ENCODE measurements around the gene SLC4A1. TPM values are rescaled to one million over a fixed set of nuclear protein-coding genes. Genes with fewer than 3 reads are reported as not detected.

Gene SLC4A1
- total RNA-seq, 2 experiments from 2014 or later: not detected

DNA sequence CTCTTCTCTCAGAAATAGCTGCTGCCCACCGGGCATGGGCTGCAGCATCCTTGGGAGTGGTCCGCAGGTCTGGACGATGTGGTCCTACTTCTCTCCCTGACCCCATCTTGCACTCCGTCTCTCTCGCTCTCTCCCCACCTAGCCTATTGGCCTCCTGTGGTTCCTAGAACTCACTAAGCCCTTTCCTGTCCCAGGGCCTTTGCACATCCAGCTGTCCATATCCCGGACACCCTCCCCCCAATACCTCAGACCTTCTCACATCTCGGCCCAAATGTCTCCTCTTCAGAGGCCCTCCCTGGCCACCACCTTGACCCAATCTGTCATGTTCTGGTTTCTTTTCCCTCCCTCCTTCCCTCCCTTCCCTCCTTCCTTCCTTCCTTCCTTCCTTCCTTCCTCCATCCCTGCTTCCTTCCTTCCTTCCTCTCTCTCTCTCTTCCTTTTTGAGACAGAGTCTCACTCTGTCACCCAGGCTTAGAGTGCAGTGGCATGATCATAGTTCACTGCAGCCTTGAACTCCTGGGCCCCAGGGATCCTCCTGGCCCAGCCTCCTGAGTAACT is 4.5 kb downstream of the SLC4A1 start:
- no peak overlapping the region for H3K4me3 Mint-ChIP-seq
- no peak for DNase-seq
- no peaks in the 10 kb centered on the region for H3K27me3 Mint-ChIP-seq (ENCODE audit: low read depth)
- H3K9me3 Mint-ChIP-seq: no peaks in the 10 kb centered on the region
- no peak overlapping the region for H3K27ac Mint-ChIP-seq
- intact Hi-C loops (cut with micrococcal nuclease): no loop called here
- CTCF ChIA-PET: no interaction called here
- H3K36me3 Mint-ChIP-seq (ENCODE audit: low read depth): no peaks in the 10 kb centered on the region
- no peaks in the 10 kb centered on the region for H3K4me1 Mint-ChIP-seq (ENCODE audit: low read depth)

GRCh38 chr17:44262654-44263225 is 5.2 kb downstream of the SLC4A1 start:
- Mint-ChIP-seq H3K9me3 (no peaks in the 10 kb centered on the region), H3K27ac (no peak overlapping the region), H3K4me1 (ENCODE audit: low read depth) (no peaks in the 10 kb centered on the region), H3K4me3 (no peak overlapping the region), H3K27me3 (ENCODE audit: low read depth) (no peaks in the 10 kb centered on the region), H3K36me3 (ENCODE audit: low read depth) (no peaks in the 10 kb centered on the region)
- CTCF ChIA-PET: no interaction called here
- intact Hi-C loops (cut with micrococcal nuclease): no loop called here
- DNase-seq: no peak

DNA sequence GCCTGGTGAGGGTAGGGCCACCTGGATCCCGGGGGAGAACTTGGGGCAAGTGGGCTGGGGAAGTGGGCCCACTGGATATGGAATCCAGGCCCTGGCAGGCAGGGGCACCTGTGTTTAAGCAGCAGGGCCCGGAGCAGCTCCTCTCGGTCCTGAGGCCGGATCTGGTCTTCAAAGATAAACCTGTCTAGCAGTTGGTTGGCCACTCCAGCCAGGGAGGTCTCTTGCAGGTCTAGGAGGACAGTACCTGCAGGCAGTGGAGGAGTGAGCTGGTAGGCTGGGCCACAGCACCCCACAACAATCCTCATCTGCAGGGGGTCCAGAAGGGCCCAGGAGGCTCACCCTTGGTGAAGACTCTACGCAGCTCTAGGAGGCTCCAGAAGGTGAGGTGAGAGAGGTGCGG is 7.6 kb downstream of the SLC4A1 start:
- Mint-ChIP-seq H3K9me3 (no peaks in the 10 kb centered on the region), H3K4me1 (ENCODE audit: low read depth) (no peaks in the 10 kb centered on the region), H3K27me3 (ENCODE audit: low read depth) (no peaks in the 10 kb centered on the region), H3K4me3 (no peak overlapping the region), H3K36me3 (ENCODE audit: low read depth) (no peaks in the 10 kb centered on the region), H3K27ac (no peak overlapping the region)
- intact Hi-C loops (cut with micrococcal nuclease): no loop called here
- CTCF ChIA-PET: no interaction called here
- no peak for DNase-seq

GRCh38 chr17:44258811-44259351 is 9.1 kb downstream of the SLC4A1 start:
- no peak overlapping the region for H3K27ac Mint-ChIP-seq

DNA sequence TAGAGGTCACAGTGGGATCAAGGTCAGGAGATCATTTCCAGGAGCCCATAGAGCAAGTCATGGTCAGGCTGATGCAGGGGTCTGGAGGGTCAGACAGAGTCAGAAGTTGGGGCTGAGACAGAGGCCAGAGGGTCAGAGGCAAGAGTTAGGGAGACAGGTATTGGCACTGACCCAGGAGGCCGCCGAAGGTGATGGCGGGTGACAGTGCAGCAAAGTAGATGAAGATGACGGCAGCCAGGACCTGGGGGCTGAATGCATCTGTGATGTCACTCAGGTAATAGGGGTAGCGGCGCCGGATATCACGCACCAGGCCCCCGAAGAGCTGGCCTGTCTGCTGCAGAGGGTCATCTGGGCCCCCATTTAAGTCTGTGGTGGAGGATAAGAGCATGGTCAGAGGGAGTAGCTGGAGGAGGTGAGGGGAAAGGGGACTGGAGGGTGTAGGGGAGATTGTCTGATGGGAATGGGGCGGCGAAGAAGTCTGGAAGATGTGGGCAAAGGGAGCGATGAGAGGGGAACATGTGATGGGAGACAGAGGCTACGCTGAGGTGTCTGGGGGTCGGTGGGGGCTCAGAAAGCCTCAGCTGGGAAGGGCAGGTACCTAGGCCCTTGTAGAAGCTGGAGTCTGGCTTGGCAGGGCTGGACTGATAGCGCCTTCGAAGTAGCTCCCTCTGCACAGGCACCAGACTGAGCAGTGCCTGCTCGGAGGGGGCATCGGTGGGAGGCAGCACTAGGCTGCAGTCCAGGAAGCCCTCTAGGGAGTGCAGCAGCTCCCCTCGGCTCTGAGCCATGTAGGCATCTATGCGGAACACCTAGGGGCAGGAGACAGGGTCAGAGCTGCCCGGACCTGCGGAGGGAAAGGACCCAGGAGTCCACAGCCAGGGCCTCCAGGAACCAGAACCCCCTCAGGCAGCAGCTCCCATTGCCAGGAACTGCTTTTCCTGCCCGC is 9.8 kb downstream of the SLC4A1 start:
- Mint-ChIP-seq H3K9me3 (no peaks in the 10 kb centered on the region), H3K36me3 (ENCODE audit: low read depth) (no peaks in the 10 kb centered on the region), H3K4me1 (ENCODE audit: low read depth) (no peaks in the 10 kb centered on the region), H3K4me3 (no peak overlapping the region), H3K27ac (no peak overlapping the region), H3K27me3 (ENCODE audit: low read depth) (no peaks in the 10 kb centered on the region)
- no peak for DNase-seq
- CTCF ChIA-PET: interaction anchor here (0.5 to 0.9 kb wide), 3 partner anchors 15 to 379 kb away, joined by 3 to 5 read pairs (median 4); no protein-coding TSS in a partner anchor
- intact Hi-C loops (cut with micrococcal nuclease): no loop called here

More at GRCh38 chr17:44258811-44259351, 9.1 kb downstream of the SLC4A1 start:
- Mint-ChIP-seq H3K9me3 (no peaks in the 10 kb centered on the region), H3K36me3 (ENCODE audit: low read depth) (no peaks in the 10 kb centered on the region), H3K4me3 (no peak overlapping the region), H3K27me3 (ENCODE audit: low read depth) (no peaks in the 10 kb centered on the region), H3K4me1 (ENCODE audit: low read depth) (no peaks in the 10 kb centered on the region)
- DNase-seq: no peak
- CTCF ChIA-PET: interaction anchor here (0.5 to 0.9 kb wide), 3 partner anchors 14 to 380 kb away, joined by 3 to 5 read pairs (median 4); no protein-coding TSS in a partner anchor
- intact Hi-C loops (cut with micrococcal nuclease): no loop called here

DNA sequence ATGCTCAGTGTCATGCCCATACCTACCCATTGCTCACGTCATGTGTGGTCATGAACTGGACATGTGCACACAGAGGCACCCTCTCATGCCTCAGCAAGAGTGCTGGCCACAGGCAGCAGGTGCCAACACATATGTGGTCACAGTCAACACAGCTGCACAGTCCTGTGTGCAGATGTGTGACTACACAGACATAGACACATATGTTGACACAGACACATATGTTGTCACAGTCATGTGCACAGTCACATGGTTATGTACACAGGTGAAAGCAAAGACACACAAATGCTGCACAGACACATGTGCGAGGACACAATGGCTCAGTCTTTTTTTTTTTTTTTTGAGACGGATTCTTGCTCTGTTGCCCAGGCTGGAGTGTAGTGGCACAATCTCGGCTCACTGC is 11.3 kb downstream of the SLC4A1 start:
- no peak overlapping the region for H3K4me3 Mint-ChIP-seq
- no peaks in the 10 kb centered on the region for H3K27me3 Mint-ChIP-seq (ENCODE audit: low read depth)
- H3K36me3 Mint-ChIP-seq (ENCODE audit: low read depth): no peaks in the 10 kb centered on the region
- no peaks in the 10 kb centered on the region for H3K9me3 Mint-ChIP-seq
- CTCF ChIA-PET: no interaction called here
- intact Hi-C loops (cut with micrococcal nuclease): no loop called here
- H3K4me1 Mint-ChIP-seq (ENCODE audit: low read depth): no peaks in the 10 kb centered on the region
- H3K27ac Mint-ChIP-seq: no peak overlapping the region
- DNase-seq: no peak

- CTCF ChIA-PET: no interaction called here
- Mint-ChIP-seq H3K27me3 (ENCODE audit: low read depth) (no peaks in the 10 kb centered on the region), H3K27ac (no peak overlapping the region), H3K9me3 (no peaks in the 10 kb centered on the region), H3K4me3 (no peak overlapping the region), H3K36me3 (ENCODE audit: low read depth) (no peaks in the 10 kb centered on the region), H3K4me1 (ENCODE audit: low read depth) (no peaks in the 10 kb centered on the region)
- intact Hi-C loops (cut with micrococcal nuclease): no loop called here
- DNase-seq: no peak
These were observed 12.0 kb downstream of the SLC4A1 start for GRCh38 chr17:44255915-44256314.

DNA sequence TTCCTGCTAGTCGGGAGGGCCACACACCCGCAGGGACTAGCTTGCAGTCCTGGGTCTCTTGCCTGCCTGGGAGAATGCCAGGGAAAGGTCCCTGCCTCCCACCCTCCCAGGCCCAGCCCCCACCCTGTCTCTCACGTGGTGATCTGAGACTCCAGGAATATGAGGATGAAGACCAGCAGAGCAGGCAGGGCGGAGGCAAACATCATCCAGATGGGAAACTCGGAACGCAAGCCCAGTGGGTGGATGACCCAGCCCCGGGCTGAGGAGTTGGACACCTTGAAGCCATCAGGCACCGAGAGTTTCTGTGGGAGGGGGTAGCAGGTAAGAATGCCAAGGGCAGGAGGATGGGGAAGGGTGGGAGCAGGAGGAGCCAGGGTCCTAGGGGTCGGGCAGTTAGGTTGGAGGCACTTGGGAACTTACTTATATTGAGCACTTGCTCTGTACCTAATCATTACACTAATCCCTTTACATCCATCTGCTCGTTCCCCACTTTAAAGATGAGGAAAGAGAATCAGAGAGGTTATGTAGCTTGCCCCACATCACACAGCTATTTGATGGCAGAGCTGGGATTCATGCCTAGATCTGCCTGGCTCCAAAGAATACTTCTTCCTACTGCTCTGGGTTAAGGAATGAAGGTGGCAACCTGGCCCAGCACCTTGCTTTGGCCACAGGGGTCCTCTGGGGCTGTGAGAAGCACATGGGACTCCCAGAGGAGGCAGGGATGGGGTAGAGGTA is 13.4 kb downstream of the SLC4A1 start:
- H3K36me3 Mint-ChIP-seq (ENCODE audit: low read depth): no peaks in the 10 kb centered on the region

GRCh38 chr17:44253006-44253405 is 14.9 kb downstream of the SLC4A1 start:
- Mint-ChIP-seq H3K9me3 (no peaks in the 10 kb centered on the region), H3K4me1 (ENCODE audit: low read depth) (peaks cover 10% of the 10 kb centered on the region), H3K36me3 (ENCODE audit: low read depth) (no peaks in the 10 kb centered on the region), H3K27me3 (ENCODE audit: low read depth) (no peaks in the 10 kb centered on the region), H3K27ac (no peak overlapping the region), H3K4me3 (no peak overlapping the region)
- DNase-seq: no peak
- intact Hi-C loops (cut with micrococcal nuclease): no loop called here
- CTCF ChIA-PET: no interaction called here

More for the DNA sequence above, 13.4 kb downstream of the SLC4A1 start:
- CTCF ChIA-PET: no interaction called here
- Mint-ChIP-seq H3K27ac (no peak overlapping the region), H3K9me3 (no peaks in the 10 kb centered on the region), H3K27me3 (ENCODE audit: low read depth) (no peaks in the 10 kb centered on the region), H3K4me1 (ENCODE audit: low read depth) (no peaks in the 10 kb centered on the region), H3K4me3 (no peak overlapping the region)
- intact Hi-C loops (cut with micrococcal nuclease): no loop called here
- no peak for DNase-seq

GRCh38 chr17:44251062-44251461 is 16.9 kb downstream of the SLC4A1 start:
- Mint-ChIP-seq H3K4me1 (ENCODE audit: low read depth) (peaks cover 28% of the 10 kb centered on the region), H3K27me3 (ENCODE audit: low read depth) (no peaks in the 10 kb centered on the region), H3K36me3 (ENCODE audit: low read depth) (no peaks in the 10 kb centered on the region), H3K27ac (no peak overlapping the region), H3K9me3 (no peaks in the 10 kb centered on the region), H3K4me3 (no peak overlapping the region)
- DNase-seq: no peak
- intact Hi-C loops (cut with micrococcal nuclease): no loop called here
- CTCF ChIA-PET: no interaction called here

DNA sequence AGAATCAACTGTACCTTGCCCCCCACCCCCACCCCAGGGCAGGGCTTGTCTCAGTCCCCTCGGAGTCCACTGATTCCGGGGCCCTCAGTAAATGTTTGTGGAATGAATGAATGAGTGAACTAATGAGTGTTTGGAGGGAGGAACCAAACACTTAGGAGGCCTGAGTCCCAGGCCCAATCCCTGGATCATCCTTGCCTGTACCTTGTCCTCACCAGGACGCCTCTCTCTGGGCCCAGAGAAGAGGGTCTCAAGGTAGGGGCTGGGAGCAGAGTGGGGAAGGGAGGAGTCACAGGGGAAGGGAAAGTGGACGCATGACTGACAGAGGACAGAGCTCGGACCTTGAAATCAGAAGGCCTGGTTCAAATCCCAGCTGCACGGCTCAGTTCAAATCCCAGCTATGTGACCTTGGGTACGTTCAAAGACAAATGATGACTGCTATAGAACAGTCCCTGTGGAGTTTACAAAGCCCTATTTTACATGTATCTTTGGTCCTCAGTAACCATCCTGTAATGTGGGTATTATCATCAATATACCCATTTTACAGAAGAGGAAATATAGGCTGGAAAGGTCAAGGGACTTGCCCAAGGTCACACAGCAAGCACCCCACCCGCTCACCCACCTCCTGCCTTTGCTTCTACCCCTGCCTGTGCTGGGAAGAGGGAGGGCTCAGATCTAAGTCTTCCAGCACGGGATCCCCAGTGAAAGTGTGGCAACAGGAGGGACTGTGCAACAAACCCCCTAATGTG is 18.3 kb downstream of the SLC4A1 start:
- H3K9me3 Mint-ChIP-seq: no peaks in the 10 kb centered on the region
- CTCF ChIA-PET: interaction anchor here (0.6 kb wide), 1 partner anchor 237 kb away, joined by 3 read pairs; no protein-coding TSS in a partner anchor
- H3K4me1 Mint-ChIP-seq (ENCODE audit: low read depth): peaks cover 37% of the 10 kb centered on the region
- DNase-seq: no peak
- no peaks in the 10 kb centered on the region for H3K36me3 Mint-ChIP-seq (ENCODE audit: low read depth)
- intact Hi-C loops (cut with micrococcal nuclease): no loop called here
- no peak overlapping the region for H3K4me3 Mint-ChIP-seq
- no peak overlapping the region for H3K27ac Mint-ChIP-seq
- H3K27me3 Mint-ChIP-seq (ENCODE audit: low read depth): no peaks in the 10 kb centered on the region

All from activated naive CD4-positive, alpha-beta T cell treated with anti-CD3 and anti-CD28 coated beads for 36 hours (primary cell).